K562 (cell line): ENCODE results near the gene PRKAR1B.

Experiments used
- CHD4 ChIP-seq: fragments of 200-600 bp; sonication (generic); IDR thresholded peaks from 3 replicates; pipeline ENCODE4 v1.6.1; 2012; ENCODE audit warnings: low read depth, mild to moderate bottlenecking, mixed read lengths, low read length, inconsistent platforms; ENCODE audit not compliant: insufficient read depth, insufficient replicate concordance, poor library complexity, severe bottlenecking
- EZH2 ChIP-seq: IDR thresholded peaks from 2 replicates; pipeline ENCODE4 v1.6.1; 2012; ENCODE audit warnings: low read depth, mild to moderate bottlenecking, inconsistent platforms, low read length, borderline replicate concordance
- MAFF ChIP-seq: IDR thresholded peaks from 2 replicates; pipeline ENCODE4 v1.6.1; 2012; ENCODE audit warnings: low read length, improper control_type of control experiment
- MLX ChIP-seq, 2 experiments: fragments of 450-650 bp in 1 of 2; sonication (generic) in 1 of 2; formaldehyde crosslinking; conservative IDR thresholded peaks; 2 replicates each; pipeline versions ENCODE4 v1.4.0 to v1.8.1; 2020 to 2022; ENCODE audit warnings: mild to moderate bottlenecking in 1 of 2, missing genetic modification reagents in 1 of 2
- MXD1 ChIP-seq: fragments of 250-450 bp; sonication (Bioruptor Pico); IDR thresholded peaks from 2 replicates; pipeline ENCODE4 v1.8.0; 2021; ENCODE audit warnings: borderline replicate concordance, mild to moderate bottlenecking, moderate library complexity; ENCODE audit not compliant: poor library complexity, severe bottlenecking
- MYBL2 ChIP-seq, 2 experiments: fragments of 450-650 bp in 1 of 2; sonication (generic) in 1 of 2; formaldehyde crosslinking in 1 of 2; IDR thresholded peaks; 2 replicates each; pipeline versions ENCODE4 v1.6.1 to v1.8.1; 2017 to 2022; ENCODE audit warnings: borderline replicate concordance in 1 of 2, inconsistent platforms in 1 of 2, low read depth in 1 of 2, mild to moderate bottlenecking in 1 of 2, missing genetic modification reagents in 1 of 2, moderate library complexity in 1 of 2
- POLR2A ChIP-seq: fragments of 450-650 bp; conservative IDR thresholded peaks from 2 replicates; pipeline ENCODE4 v1.6.1; 2016
- ZFP91 ChIP-seq: sonication (generic); formaldehyde crosslinking; IDR thresholded peaks from 2 replicates; pipeline ENCODE4 v1.8.0; 2022; ENCODE audit warnings: mild to moderate bottlenecking, missing genetic modification reagents
- ZNF274 ChIP-seq: IDR thresholded peaks from 2 replicates; pipeline ENCODE4 v1.6.1; 2011; ENCODE audit warnings: low read depth, mild to moderate bottlenecking, low read length, moderate library complexity, borderline replicate concordance
- ZNF3 ChIP-seq: fragments of 250-450 bp; sonication (Bioruptor Pico); IDR thresholded peaks from 2 replicates; pipeline ENCODE4 v1.5.0; 2021; ENCODE audit warnings: mild to moderate bottlenecking, moderate library complexity

GRCh38 chr7:513521-514166, 213.4 kb downstream of the PRKAR1B start:
- TF ChIP-seq MYBL2 (IDR thresholded peaks at IDR 0.05; ENCODE audit: low read depth) (no peak), MYBL2 (CRISPR knock-in tag; IDR thresholded peaks at IDR 0.05; ENCODE audit: borderline replicate concordance) (no peak), MLX (CRISPR knock-in tag; conservative IDR thresholded peaks at IDR 0.05) (no peak), EZH2 (no peak), ZNF274 (no peak), MAFF (no peak), POLR2A (no peak), ZNF3 (CRISPR knock-in tag) (no peak), MXD1 (CRISPR knock-in tag) (no peak), CHD4 (no peak), ZFP91 (CRISPR knock-in tag) (no peak)
